ENCODE measurements around the gene CDKN2C. TPM values are rescaled to one million over a fixed set of nuclear protein-coding genes. Genes with fewer than 3 reads are reported as not detected.
"Not testable (repeated sequence)": the region's sequence is repeated elsewhere in the genome, so short reads cannot be mapped to it uniquely, and the experiment has no call there.

Gene CDKN2C
- total and polyA plus RNA-seq, 10 of the 15 experiments (the other 5 are each of a cell fraction or from before 2014, with no cell fraction given), result 3.3 to 11.7 (median 6.0) TPM

GRCh38 chr1:50932043-50932442 lies 38.0 kb upstream of the CDKN2C start:
- H3K4me3 ChIP-seq; H3K9ac ChIP-seq (ENCODE audit: control insufficient read depth, insufficient read depth, low read length); H3K27me3 ChIP-seq (replicated peaks in 1 of 2; ENCODE audit: control insufficient read depth in 2 of 2, insufficient read depth in 2 of 2, low read length in 1 of 2); ATAC-seq; RAD21 ChIA-PET (ENCODE audit: unreplicated experiment); BruUV-seq (replicated peaks); in situ Hi-C loops (cut with MboI); H4K20me1 ChIP-seq (ENCODE audit: control insufficient read depth, insufficient read depth); FAIRE-seq; H3K9me3 ChIP-seq (replicated peaks; ENCODE audit: control insufficient read depth, insufficient read depth, low read length); H3K27ac ChIP-seq (ENCODE audit: control insufficient read depth, insufficient read depth); SMC1A ChIA-PET (ENCODE audit: uncharacterized antibody, unreplicated experiment); H3K4me1 ChIP-seq (ENCODE audit: control insufficient read depth, insufficient read depth, low read length); H3K4me2 ChIP-seq (ENCODE audit: control insufficient read depth, insufficient read depth); H3K36me3 ChIP-seq (ENCODE audit: control insufficient read depth in 2 of 2, insufficient read depth in 2 of 2, low read length in 1 of 2); DNase-seq (ENCODE audit: low read depth, low spot score); CTCF ChIA-PET; H2AFZ ChIP-seq (ENCODE audit: control insufficient read depth, low read depth, low read length): not testable (repeated sequence)
- intact Hi-C loops (cut with micrococcal nuclease; ENCODE audit: unreplicated experiment), result loop anchor here (5.0 kb wide), 1 partner anchor 35 kb away; no protein-coding TSS in a partner anchor
- 84% methylated on average over 4 of the region's 4 CpGs for WGBS (ENCODE audit: insufficient coverage, insufficient replicate concordance, low lambda C conversion rate, missing lambda C conversion rate)
- POLR2A ChIA-PET, result interaction anchor here (0.6 kb wide), 1 partner anchor 34 kb away, joined by 3 read pairs; no protein-coding TSS in a partner anchor
- H3K79me2 ChIP-seq (ENCODE audit: control insufficient read depth, insufficient read depth, low read length), result peaks cover 19% of the 10 kb centered on the region

GRCh38 chr1:50933770-50934169 lies 36.3 kb upstream of the CDKN2C start:
- H4K20me1 ChIP-seq (ENCODE audit: control insufficient read depth, insufficient read depth); H3K27me3 ChIP-seq (replicated peaks in 1 of 2; ENCODE audit: control insufficient read depth in 2 of 2, insufficient read depth in 2 of 2, low read length in 1 of 2); POLR2A ChIA-PET; H3K9me3 ChIP-seq (replicated peaks; ENCODE audit: control insufficient read depth, insufficient read depth, low read length); DNase-seq (ENCODE audit: low read depth, low spot score); H3K4me2 ChIP-seq (ENCODE audit: control insufficient read depth, insufficient read depth); H2AFZ ChIP-seq (ENCODE audit: control insufficient read depth, low read depth, low read length); H3K36me3 ChIP-seq (ENCODE audit: control insufficient read depth in 2 of 2, insufficient read depth in 2 of 2, low read length in 1 of 2); SMC1A ChIA-PET (ENCODE audit: uncharacterized antibody, unreplicated experiment); H3K9ac ChIP-seq (ENCODE audit: control insufficient read depth, insufficient read depth, low read length); in situ Hi-C loops (cut with MboI); CTCF ChIA-PET; H3K4me3 ChIP-seq; BruUV-seq (replicated peaks); FAIRE-seq; ATAC-seq; H3K27ac ChIP-seq (ENCODE audit: control insufficient read depth, insufficient read depth); H3K4me1 ChIP-seq (ENCODE audit: control insufficient read depth, insufficient read depth, low read length); RAD21 ChIA-PET (ENCODE audit: unreplicated experiment): not testable (repeated sequence)
- peaks cover 18% of the 10 kb centered on the region for H3K79me2 ChIP-seq (ENCODE audit: control insufficient read depth, insufficient read depth, low read length)
- intact Hi-C loops (cut with micrococcal nuclease; ENCODE audit: unreplicated experiment), result loop anchor here (5.0 kb wide), 1 partner anchor 34 kb away; no protein-coding TSS in a partner anchor
- WGBS (ENCODE audit: insufficient coverage, insufficient replicate concordance, low lambda C conversion rate, missing lambda C conversion rate), result 20% methylated on average over 3 of the region's 3 CpGs
